ENCODE results near the gene RITA1. TPM values are rescaled to one million over a fixed set of nuclear protein-coding genes. Genes with fewer than 3 reads are reported as not detected.

RITA1 gene
- polyA plus RNA-seq, 3 donors: 8.4 to 10.3 (median 8.7) TPM

GRCh38 chr12:113221181-113221996, 35.9 kb downstream of the RITA1 start, which contains the start of gene TPCN1:
TSS of gene TPCN1 (plus strand) at chr12:113221464. CDS start at chr12:113226853, 5,389 bp downstream.
- no peak within 1 kb of the TSS for H3K27ac ChIP-seq (ENCODE audit: low read depth, low read length)
- WGBS, 3 donors: 0 to 1% (median 1%) methylated on average over 56 to 68 of the region's 68 CpGs

GRCh38 chr12:113221997-113222729, 36.6 kb downstream of the RITA1 start:
- WGBS, 3 donors: 12 to 27% (median 21%) methylated on average over 12 of the region's 12 CpGs
- no peak overlapping the region for H3K27ac ChIP-seq (ENCODE audit: low read depth, low read length)

GRCh38 chr12:113222730-113223531, 37.4 kb downstream of the RITA1 start:
- no peak overlapping the region for H3K27ac ChIP-seq (ENCODE audit: low read depth, low read length)
- 9% methylated on average over 11 of the region's 11 CpGs for WGBS, 3 donors

DNA sequence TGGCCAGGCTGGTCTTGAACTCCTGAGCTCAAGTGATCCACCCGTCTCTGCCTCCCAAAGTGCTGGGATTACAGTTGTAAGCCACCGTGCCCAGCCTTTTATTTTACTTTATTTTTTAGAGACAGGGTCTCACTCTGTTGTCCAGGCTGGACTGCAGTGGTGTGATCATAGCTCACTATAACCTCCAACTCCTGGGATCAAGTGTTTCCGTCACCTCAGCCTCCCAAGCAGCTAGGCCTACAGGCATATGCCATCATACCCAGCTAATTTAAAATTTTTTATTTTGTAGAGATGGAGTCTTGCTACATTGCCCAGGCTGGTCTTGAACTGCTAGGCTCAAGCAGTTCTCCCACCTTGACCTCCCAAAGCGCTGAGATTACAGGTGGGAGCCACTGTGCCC, 39.4 kb downstream of the RITA1 start:
- WGBS, 3 donors: 93 to 97% (median 96%) methylated on average over 4 of the region's 4 CpGs
- H3K27ac ChIP-seq (ENCODE audit: low read depth, low read length): no peak overlapping the region

DNA sequence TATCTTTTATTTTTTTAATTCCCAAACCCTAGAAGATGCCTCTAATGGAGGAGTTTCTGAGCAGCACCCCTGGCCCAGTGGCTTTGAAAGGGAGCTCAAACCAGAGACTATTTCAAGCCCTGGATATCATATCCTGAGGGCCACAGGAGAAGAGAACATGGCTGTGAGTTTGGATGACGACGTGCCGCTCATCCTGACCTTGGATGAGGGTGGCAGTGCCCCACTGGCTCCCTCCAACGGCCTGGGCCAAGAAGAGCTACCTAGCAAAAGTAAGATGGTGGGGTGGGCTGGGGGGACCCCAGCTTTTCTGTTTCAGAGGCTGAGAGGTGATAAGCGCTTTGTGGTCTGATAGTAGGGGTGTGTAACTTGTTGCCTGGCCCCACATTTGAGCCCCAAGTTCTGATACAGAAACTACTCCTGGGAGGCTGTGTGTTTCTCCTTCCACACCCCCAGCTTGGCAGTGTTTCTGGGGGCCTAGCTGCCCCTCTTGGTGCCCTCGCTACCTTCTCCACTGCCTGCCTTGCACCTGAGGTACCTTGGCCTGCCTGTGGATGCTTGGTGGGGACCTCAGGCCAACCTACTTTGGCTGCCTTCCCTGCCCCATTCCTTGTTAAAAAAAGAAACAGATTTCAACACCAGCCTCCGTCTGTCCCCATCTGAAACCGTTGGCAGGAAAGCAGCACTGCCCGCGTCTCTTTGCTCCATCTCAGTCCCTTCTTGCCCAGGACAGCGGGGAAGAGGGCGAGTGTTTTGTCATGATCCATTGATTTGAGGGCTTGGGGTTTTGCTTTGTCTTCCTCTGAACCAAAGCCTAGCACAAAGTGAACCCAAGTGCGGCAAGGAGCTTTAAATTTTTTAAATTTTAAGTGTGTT, 41.4 kb downstream of the RITA1 start:
- 65 to 72% (median 72%) methylated on average over 13 of the region's 13 CpGs for WGBS, 3 donors

DNA sequence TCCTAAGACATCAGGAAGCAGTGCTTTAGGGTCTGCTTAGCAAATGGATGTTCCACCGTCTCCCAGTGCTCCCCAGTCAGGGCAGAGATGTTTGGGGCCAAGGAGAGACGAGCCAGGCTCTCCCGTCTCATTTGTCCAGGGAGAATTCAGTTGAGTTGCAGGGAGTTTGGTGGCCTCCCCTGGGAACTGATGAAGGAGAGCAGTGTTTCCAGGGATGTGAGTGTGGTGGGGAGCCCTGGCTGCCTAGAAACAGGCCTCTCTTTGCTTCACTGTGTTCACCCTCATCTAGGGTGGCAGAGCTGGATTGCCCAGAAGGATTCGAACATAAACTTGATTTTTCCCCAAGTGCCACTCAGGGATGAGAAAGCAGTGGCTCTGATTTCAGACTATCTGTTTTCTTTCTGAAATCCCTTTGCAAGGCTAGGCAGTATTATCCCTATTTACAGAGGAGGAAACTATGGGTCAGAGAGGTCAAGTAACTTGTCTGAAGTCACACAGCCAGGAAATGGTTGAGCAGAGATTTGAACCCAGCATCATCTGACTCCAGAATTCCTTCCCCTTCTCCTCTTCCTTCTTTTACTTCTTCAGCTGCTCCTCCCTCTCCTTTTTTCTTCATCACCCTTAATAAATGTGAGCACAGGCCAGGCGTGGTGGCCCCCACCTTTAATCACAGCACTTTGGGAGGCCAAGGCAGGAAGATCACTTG, 42.3 kb downstream of the RITA1 start:
- no peak overlapping the region for H3K27ac ChIP-seq (ENCODE audit: low read depth, low read length)
- WGBS, 3 donors: 82 to 92% (median 87%) methylated on average over 5 of the region's 5 CpGs

More for the DNA sequence above, 41.4 kb downstream of the RITA1 start:
- no peak overlapping the region for H3K27ac ChIP-seq (ENCODE audit: low read depth, low read length)

- WGBS, 3 donors: 65 to 80% (median 79%) methylated on average over 5 of the region's 5 CpGs
- H3K27ac ChIP-seq (ENCODE audit: low read depth, low read length): no peak overlapping the region
Measured at GRCh38 chr12:113228394-113229028, 43.0 kb downstream of the RITA1 start.

- 88 to 93% (median 89%) methylated on average over 15 of the region's 15 CpGs for WGBS, 3 donors
- no peak overlapping the region for H3K27ac ChIP-seq (ENCODE audit: low read depth, low read length)
Measured at GRCh38 chr12:113230315-113231234, 45.1 kb downstream of the RITA1 start.

DNA sequence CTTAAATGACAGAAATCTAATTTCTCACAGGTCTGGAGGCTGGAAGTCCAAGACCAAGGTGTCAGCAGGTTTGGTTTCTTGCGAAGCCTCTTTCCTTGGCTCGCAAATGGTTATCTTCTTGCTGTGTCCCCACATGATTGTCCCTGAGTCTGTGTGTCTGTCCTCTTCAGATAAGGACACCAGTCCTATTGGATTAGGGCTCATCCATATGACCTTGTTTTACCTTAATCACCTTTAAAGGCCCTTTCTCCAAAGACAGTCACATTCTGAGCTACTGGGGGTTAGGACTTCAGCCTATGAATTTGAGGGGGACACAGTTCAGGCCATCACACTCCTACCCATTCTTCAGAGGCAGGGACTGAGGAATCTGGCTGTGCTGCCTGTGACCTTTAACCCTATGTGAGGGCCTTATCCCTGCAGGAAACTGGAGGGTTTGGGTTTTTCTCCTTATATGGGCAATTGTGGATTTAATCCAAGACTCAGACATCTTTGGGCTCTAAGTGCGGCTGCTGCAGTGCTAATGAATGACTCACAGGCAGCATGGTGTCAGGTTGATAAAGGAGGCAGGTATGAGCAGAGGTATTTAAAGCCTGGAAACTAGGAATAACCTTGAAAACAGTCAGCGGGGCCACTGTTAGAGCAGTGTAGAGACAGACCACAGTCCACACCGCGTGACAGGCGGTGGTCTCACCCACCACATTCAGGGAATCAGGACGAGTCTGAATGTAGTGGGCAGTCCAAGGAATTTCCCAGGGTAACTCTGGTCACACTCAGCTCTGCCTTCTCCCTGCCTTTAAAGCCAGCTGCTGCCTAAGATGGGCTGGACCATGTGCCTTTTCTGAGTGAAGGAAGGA, 45.9 kb downstream of the RITA1 start:
- 73 to 87% (median 84%) methylated on average over 8 of the region's 8 CpGs for WGBS, 3 donors
- H3K27ac ChIP-seq (ENCODE audit: low read depth, low read length): no peak overlapping the region

DNA sequence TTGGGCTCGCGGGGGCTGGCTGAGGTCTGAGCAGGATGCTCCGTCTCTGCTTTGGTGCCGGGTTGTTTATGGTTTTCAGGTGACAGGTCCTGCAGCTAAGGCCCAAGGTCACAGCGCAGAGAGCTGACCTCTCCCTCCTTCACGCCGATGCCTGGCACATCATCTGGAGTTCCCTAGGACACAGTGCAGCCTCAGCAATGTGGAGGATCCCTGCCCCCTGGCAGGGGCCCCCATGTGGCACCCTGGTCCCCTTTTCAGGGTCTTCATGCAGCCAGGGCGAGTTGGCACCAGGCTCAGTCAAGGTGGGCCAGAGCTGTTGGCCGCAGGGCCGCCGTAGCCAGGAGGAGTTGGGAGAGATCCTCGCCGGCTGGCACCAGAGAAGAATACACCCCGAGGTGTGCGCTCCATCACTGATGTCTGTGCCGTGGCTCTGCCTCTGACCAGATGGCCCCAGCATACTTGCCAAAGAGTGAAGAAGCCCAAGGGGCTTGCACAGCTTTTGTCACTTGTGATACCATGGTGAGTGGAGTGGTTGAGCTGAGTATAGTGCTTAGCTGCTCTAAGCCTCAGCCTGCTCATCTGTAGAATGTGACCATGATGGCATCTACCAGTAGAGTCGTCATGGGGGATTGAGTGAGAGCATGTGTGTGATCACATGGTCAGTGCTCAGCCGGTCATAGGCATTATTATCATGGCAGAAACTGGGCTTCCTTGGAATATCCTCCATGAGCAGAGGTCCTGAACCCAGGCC, 46.7 kb downstream of the RITA1 start:
- 75 to 92% (median 90%) methylated on average over 18 of the region's 18 CpGs for WGBS, 3 donors
- no peak overlapping the region for H3K27ac ChIP-seq (ENCODE audit: low read depth, low read length)

DNA sequence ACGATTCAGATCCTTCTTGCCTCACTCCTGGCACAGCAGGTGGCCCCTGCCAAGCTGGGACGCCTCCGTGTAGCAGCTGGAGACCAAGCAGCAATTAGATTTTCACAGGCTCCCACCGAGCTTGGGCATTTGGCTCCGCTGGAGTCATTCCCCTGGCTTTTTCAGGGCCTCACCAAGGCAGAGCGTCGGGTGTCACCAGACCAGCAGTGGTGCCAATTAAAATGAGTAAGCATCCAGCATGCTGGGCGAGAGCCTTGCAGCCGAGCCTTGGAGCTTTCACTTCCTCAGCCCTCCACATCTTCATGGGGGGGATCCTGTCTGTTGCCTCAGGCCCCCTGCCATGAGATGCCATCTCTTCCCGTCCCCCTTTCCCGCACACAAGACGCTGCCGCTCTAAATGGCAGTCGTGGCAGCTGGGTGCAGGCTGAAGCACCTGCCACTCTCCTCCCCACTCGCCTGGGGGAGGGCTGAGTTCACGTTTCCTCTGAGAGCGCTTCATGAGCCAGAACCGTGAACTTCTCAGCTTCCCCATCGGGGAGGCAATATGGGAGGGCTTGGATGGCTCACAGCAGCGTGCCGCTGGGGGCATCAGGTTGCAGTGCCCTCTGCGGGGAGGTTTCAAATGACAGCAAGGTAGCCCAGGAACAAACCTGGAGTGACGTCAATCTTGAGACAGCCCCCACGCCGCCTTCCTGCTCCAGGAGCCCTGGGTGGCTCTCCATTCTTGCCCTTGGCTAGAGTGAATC, 47.5 kb downstream of the RITA1 start:
- H3K27ac ChIP-seq (ENCODE audit: low read depth, low read length): no peak overlapping the region
- 53 to 80% (median 58%) methylated on average over 25 of the region's 25 CpGs for WGBS, 3 donors

- 92 to 96% (median 93%) methylated on average over 4 of the region's 4 CpGs for WGBS, 3 donors
- H3K27ac ChIP-seq (ENCODE audit: low read depth, low read length): no peak overlapping the region
Measured at GRCh38 chr12:113233967-113234366, 48.4 kb downstream of the RITA1 start.

DNA sequence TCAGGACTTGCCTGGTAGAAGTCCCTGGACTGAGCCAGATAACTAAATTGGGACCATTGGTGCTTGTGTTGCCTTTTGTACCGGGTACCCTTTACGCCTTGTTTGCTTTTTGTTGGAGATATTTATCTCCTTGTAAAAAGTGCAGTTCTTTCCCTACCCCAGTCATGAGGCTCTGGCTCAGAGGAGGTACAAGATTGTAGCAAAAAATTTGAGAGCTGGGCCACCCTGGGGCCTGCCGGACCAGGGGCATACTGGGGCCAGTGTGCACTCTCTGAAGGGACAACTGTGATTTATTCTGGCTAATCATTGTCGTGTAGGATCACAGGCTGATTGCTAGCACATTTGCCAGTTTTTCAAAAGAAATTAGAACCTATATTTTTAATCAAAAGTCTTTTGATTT, 49.0 kb downstream of the RITA1 start:
- no peak overlapping the region for H3K27ac ChIP-seq (ENCODE audit: low read depth, low read length)
- 74 to 94% (median 83%) methylated on average over 4 of the region's 4 CpGs for WGBS, 3 donors

DNA sequence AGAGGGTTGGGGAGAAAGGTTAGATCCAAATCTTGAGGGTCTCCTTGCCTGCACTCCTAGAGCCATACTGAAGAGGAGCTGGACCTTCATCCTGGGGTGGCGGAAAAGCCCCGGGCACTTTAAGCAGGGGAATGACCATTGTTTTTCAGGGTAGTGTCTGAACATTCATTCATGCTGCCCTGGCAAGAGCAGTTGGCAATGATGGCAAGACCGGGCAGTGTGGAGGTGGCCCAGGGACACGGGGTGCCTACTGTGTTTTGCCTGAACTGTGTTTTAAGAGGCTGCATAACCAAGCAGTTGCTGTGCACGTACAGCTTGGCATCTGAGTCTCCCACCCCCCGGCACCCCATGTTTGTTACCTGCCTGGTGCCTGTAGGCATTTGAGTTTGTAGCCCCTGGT, 50.5 kb downstream of the RITA1 start:
- no peak overlapping the region for H3K27ac ChIP-seq (ENCODE audit: low read depth, low read length)

More for the DNA sequence above, 50.5 kb downstream of the RITA1 start:
- 92 to 95% (median 93%) methylated on average over 6 of the region's 6 CpGs for WGBS, 3 donors
